Kidney glomerular epithelial cell (primary cell): ENCODE results near the gene TRMT44.
A peak's percentile ranks its signal among the peaks of the same experiment; 100 is the strongest.
"Not testable (repeated sequence)": the region's sequence is repeated elsewhere in the genome, so short reads cannot be mapped to it uniquely, and the experiment has no call there.

Source experiments
- DNase-seq: peaks from one replicate; lab custom pipeline; 2025; lab: John Stamatoyannopoulos, UW

TRMT44 gene

DNA sequence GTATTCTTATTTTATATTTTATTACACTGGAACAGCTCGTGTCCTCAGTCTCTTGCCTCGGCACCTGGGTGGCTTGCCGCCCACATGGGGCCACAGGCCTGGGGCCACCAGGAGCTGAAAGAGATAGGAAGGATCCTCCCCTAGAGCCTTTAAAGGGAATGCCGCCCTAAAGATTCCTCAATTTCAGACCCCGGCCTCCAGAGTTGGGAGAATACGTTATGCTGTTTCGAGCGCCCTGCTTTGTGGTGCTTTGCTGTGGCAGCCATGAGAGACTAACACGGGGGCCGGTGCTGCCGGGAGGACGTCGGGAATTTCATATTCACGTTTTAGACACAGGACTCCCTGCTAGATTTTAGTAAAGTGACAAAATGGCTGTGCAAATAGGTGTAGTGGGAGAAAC is 33.3 kb upstream of the TRMT44 start:
- no peak for DNase-seq

DNA sequence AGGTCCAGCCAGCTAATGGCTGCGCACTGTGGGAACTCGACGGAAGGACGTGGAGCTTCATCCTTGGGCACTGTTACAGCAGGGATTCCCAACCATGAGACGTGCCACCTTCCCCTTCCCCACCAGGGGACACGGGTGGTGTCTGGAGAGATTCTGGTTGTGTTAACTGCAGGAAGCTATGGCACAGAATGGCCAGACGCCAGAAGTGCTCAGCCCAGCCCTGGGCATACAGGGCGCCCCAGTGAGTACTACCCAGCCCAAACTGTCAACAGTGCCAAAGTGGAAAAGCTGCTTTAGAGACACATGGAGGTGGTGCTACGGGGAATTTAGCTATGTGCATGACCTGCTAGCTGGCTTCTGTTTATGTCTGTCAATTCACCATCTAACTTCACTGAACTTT is 32.8 kb upstream of the TRMT44 start:
- no peak for DNase-seq

DNA sequence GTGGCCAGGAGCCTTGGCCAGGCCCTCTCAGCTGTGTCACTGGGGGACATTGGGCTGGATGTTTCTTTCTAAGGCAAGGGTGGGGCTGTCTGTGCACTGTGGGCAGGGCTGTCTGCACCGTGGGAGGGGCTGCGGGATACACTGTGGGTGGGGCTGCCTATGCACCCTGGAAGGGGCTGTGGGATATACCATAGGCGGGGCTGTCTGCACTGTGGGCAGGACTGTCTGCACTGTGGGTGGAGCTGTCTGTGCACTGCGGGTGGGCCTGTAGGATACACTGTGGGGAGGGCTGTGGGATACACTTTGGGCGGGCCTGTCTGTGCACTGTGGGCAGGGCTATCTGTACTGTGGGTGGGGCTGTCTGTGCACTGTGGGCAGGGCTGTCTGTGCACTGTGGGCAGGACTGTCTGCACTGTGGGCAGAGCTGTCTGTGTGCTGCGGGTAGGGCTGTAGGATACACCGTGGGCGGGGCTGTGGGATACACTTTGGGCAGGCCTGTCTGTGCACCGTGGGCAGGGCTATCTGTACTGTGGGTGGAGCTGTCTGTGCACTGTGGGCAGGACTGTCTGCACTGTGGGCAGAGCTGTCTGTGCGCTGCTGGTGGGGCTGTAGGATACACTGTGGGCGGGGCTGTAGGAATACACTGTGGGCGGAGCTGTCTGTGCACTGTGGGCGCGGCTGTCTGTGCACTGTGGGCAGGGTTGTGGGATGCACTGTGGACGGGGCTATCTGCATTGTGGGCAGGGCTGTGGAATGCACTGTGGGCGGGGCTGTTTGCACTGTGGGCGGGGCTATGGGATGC is 31.1 kb upstream of the TRMT44 start:
- DNase-seq = no peak

DNA sequence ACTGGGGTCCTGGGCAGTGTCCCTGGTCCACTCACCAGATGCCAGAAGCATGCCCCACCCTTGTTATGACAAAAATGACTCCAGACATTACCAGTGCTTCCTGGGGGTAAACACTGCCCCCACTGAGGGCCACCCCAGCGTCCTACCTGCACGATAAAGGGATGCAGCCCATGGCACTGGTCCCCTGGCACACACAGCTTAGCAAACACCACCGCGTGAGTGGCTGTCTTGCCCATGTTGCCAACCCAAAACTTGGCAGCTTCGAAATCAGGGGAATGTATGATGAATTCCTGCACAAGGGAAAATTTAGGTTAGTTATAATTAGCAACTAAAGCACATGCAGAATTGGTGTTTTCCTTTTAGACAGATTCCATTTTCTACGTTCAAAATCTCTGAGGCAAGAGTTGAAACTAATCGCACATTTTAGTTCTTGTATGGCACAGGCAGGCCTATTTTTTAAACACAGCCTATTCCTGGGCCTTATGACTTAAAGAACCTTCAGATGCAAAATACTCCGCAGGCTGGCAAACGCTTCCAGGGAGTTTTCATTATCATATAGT is 30.4 kb upstream of the TRMT44 start:
- no peak for DNase-seq

DNA sequence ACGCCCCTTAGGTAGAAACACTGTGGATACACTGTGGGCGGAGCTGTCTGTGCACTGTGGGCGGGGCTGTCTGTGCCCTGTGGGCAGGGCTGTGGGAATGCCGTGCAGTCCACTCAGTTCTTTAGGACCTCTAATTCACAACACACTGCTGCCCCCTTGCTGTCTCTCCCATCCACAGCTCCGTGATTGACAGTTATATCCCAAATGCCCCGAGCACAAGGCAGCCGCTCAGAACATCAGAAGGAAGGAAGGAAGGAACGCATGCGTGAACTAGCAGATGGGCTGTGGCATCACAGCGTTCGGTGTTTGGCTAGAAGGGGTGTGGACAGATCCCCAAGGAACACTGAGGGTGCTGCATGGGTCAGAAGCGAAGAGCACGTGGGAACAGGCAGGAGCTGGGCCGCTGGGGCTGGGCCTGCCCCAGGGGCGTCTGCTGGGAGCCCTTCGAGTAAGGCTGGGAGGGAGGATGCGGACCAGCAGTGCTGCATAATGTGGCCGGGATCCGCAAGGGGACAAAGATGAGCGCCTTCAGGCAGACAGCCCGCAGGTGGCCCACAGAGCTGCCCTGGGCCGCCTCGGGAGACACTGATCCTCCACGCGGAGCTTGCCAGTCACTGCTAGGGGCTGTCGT is 29.8 kb upstream of the TRMT44 start:
- peak; percentile 13 for DNase-seq

DNA sequence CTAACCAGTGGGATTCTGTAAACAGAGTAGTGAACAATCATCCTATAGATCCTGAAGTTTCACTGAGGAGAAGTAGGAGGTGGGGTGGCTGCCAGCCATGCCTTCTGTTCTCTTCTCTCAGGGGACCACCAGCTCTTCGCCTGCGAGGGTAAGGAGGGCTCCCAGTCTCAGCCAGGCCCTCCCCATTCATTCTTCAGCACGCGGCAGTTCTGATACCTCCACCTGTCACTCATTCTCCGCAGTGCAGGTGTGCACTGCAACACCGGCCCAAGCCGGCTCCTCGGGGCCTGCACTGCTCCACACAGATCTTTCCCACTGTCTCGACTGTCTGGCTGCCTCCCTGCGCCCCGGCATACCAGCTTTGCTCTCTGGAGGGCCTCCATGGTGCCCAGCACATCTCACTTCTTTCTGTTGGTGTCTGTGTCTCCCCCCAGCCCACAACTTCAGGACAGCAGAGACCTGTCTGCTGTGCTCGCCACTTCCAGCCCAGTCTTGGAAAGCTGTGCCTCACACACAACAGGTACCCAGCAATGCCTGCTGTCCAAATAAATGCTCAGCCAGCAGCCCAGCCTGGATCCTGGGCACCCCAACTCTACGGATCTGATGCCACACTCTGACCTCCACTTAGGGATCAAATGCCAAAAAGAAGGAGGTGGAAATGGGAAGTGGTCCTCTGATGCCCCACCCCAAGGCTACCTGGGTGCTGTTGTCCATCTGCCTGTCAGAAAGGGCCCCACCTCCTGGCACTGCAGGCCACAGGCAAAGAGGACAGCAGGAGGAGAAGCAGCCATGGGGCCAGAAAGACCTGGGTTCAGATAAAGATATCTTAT is 29.0 kb upstream of the TRMT44 start:
- DNase-seq = no peak

DNA sequence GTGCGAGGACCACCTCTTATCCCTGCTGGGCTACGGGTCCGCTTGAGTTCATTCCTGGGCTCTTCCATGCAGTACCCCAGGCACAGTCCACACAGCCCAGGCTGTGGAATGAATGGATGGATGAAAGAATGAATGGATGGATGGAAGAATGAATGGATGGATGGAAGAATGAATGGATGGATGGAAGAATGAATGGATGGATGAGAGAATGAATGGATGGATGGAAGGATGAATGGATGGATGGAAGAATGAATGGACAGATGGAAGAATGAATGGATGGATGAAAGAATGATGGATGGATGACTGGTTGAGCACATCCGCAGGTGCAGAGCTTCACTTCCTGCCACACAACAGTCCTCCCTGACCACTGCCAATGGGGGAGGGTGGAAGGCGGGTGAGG is 28.3 kb upstream of the TRMT44 start:
- DNase-seq = no peak

DNA sequence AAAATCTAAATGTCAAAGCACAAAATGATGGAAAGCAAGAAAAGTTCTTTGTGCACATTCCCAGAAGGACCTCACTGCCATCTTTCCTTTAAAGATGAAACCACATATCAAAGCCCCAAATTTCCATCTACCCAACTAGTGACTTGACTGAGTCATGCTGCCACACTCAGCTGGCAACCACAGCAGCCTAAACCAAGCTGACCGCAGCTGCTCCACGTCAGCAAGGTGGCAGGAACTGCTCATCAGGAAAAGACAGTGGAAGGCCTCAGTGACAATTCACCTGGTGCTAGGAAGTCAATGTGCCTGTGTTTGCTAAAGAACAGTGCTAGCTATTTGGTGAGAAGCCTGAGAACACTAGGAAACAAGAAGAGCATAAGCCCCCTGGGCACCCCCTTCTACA is 26.2 kb upstream of the TRMT44 start:
- no peak for DNase-seq

DNA sequence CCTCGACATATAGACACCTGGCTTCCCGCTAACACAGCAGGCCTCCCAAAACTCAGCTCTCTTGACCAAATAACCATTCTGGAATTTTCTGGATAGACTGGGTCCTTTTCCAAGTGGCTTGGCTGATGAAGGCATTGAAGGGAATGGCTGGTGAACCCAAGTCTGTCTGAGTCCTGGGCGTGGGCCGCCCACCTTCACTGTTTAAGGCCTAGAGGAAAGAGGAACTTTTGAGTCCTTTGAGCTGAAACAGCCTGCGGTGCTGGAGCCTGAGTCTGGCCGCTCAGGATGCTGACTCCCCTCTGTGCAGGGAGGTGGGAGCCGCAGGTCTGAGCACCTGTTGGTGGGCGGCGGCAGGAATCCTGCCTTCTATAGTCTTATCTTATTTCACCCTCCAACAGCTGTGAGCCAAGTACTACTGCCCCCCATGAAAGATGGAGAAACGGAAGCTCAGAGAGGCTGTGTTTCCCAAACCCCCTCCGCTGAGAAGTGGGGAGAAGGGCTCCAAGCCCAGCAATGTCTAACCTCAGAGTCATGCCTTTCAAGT is 23.4 kb upstream of the TRMT44 start:
- no peak for DNase-seq

DNA sequence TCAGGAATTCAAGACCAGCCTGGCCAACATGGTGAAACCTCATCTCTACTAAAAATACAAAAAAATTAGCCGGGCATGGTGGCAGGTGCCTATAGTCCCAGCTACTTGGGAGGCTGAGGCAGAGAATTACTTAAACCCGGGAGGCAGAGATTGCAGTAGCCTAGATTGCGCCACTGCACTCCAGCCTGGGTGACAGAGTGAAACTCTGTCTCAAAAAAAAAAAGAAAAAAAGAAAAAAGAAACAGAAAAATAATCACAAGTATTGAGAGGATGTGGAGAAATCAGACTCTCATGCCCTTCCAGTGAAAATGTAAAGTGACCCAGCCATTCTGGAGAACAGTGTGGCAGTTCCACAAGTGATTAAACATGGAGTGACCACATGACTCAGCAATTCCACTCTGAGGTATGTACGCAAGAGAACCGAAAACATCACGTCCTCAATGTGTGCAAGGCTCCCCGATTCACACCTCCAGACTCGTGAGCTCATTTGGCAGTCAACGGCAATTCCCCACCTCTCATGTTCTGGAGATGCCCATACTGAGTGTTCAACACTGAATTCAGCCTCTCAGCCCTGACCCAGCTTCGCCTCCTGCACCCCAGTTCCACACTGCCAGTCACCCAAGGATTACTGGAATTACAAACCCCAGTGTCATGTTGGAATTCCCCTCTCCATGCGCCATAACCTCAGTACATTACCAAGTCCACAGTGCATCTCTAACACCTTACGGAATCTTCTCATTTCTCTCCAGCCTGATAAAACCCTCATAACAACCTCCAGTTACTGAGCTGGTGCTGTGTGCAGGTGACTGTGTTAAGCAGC is 21.1 kb upstream of the TRMT44 start:
- peak; percentile 31 for DNase-seq

DNA sequence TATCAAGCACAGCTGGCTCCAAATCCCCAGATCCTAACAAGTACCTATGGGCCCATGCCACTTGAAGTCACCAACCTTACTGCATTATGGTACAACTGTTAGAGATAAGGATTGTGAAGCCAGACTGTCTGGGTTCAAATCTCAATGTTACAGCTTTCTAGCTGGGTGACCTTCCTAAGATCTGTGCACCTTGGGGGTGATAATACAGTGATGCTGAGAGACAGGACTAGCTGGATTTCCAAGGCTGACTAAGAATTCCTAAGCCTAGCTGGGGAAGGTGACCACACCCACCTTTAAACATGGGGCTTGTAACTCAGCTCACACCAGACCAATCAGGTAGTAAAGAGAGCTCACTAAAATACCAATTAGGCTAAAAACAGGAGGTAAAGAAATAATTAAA is 20.4 kb upstream of the TRMT44 start:
- DNase-seq = not testable (repeated sequence)

DNA sequence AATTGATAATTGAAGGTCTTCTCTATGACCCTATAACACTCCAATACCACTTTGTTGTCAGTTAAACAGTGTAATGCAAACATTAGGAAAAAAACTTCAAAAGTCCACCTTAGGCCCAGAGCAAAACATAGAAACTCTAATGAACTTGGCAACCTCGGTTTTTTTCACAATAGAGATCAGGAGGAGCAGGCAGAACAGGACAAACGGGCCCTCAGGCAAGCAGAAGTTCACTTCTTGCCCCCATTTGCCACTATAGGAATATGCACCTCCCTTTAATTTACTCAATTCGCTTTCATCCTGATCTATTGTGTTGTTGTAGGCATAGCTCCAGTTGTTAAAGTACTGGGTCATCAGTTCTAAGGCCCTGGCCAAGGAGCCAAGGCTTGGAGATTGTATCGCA is 18.2 kb upstream of the TRMT44 start:
- no peak for DNase-seq

DNA sequence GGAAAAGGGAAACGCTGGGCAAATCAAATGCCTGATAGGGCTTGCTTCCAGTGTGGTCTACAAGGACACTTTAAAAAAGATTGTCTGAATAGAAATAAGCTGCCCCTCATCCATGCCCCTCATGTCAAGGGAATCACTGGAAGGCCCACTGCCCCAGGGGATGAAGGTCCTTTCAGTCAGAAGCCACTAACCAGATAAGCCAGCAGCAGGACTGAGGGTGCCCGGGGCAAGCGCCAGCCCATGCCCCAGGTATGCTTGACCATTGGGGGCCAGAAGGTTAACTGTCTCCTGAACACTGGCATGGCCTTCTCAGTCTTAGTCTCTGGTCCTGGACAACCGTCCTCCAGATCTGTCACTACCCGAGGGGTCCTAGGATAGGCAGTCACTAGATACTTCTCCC is 17.8 kb upstream of the TRMT44 start:
- DNase-seq = no peak

DNA sequence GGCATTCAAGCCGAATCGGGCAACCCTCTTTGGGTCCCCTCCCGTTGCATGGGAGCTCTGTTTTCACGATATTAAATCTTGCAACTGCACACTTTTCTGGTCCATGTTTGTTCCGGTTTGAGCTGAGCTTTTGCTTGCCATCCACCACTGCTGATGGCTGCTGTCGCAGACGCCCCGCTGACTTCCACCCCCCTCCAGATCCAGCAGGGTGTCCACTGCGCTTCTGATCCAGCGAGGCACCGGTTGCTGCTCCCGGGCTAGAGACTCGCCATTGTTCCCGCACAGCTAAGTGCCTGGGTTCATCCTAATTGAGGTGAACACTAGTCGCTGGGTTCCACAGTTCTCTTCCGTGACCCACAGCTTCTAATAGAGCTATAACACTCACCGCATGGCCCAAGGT is 13.3 kb upstream of the TRMT44 start:
- DNase-seq = no peak

DNA sequence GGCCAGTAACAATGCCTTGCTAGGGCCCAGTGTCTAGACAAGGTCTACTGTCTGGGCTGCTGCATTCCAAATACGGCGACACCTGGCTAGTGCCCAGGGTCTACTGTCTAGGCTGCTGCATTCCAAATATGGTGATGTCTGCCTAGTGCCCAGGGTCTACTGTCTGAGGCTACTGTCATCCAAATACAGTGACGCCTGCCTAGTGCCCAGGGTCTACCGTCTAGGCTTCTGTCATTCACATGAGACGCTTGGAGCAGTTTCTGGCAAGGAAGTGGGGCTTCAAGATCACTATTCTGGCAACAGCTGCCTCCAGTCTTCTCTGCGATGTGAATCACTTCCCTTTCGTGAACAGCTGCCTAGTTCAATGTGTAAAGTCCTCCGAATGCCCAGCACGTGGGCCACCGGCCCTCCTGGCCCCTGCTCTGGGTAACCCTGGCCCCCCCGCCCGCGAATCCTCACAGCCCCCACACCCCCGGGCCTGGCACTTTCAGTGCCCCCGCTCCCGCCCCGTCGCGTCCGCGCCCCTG is 12.8 kb upstream of the TRMT44 start:
- DNase-seq = no peak

DNA sequence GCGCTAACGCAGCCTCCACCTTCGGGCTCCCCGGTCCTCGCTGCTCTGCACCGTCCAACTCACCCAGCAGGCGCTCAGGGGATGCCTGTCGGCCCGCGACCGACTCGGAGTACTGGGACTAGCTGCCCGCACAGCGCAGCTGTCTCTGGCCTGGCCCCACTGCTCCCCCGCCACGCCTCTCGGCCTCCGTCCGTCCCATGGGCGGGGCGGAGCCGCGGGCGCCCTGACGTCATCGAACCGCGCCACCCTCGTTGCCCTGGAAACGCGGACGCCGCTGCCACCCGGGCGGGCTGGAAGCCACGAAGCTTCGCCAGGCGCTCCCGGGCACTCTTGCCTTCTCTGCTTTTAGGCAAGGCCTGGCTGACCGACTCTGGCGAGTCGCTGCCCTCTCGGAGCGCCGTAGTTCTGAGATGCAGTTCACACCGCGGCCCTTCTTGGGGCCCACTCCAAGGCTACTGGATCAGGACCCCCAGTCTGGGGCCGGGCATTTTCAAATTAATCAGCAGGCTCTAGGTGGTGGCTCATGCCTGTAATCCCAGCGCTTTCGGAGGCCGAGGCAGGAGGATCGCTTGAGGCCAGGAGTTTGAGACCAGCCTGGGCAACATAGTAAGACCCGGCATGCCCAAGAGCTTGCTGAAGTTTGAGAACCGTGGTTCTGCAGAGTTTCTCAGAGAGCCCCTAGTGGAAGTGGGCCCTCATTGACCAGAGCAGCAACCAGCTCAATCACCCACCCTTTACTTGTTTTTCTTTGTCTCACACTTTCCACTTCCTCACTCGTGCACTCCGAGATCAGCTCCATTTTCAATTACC is 12.1 kb upstream of the TRMT44 start:
- DNase-seq = peak; percentile 53

DNA sequence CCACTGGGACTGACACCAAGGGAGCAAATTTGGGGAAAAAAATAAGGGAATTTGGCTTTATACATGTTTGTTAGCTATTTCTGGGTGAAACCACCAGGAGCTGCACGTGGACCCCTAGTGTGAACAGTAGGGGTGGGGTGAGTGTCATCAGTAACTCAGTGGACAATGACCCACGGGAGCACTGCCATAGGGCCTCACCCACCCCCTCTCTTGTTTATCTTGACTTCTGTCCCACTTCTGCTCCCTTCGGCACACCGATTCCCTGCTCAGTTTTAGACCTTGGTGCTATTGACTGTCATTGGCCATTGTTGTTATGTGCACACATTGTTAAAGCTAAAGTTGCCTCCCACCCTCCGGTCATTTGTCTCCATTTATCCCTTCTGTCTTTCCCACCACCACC is 9.0 kb upstream of the TRMT44 start:
- no peak for DNase-seq

DNA sequence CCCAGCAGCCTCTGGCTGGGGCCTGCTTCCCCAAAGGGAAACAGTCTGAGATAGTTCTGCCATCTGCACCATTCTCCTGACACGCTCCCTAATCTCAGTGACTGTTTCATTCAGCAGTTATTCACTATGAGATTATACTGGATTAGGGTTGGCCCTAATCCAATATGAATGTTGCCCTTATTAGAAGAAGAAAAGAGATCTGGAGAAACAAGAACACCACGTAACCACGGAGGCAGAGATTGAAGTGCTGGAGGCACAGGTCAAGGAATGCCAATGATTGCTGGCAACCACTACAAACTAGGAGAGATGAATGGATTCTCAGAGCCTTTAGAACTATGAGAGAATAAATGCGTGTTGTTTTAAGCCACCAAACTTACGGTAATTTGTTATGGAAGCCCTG is 7.4 kb upstream of the TRMT44 start:
- DNase-seq = no peak

DNA sequence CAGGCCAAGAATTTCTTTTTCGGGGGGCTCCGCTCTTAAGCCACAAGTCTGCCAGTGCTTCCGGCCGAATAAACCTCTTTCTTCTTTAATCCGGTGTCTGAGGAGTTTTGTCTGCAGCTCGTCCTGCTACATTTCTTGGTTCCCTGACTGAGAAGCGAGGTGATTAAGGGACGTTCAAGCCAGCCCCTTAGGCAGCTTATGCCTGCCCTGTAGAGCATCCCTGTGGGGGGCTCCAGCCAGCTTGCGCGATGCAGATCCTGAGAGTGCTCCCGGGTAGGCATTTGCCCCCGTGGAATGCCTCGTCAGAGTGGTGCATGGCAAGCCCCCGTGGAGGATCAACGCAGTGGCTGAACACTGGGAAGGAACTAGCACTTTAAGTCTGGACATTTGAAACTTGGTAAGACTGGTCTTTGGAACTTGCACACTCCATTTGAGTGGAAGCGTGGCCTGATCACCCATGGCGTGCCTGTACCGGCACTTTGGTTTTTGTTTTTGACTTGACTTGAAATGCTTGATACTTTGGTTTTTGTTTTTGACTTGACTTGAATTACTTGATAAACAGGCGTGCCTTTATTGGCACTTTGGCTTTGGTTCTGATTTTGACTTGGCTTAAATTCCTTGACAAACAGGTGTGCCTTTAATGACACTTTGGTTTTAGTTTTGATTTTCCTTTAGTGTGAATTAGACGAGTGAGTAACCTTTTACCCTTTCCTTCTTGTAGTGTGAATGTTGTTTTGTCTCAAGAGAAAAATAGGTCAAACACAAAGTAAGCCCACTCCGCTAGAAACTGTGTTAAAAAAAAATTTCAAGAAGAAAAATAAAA is 6.1 kb upstream of the TRMT44 start:
- no peak for DNase-seq
